Renal pelvis (tissue), 4 donors: ENCODE results near the gene ST8SIA6. TPM values are rescaled to one million over a fixed set of nuclear protein-coding genes. Genes with fewer than 3 reads are reported as not detected.

Experiments
- DNase-seq: peaks from one replicate; pipeline ENCODE4 v3.0.0-alpha.2; 2013
- polyA plus RNA-seq, 3 donors: library from polyadenylated mRNA; unstranded; fragments of 120-200 nt; gene quantifications; one replicate each; pipeline ENCODE4 v1.2.1, GENCODE V29; 2013; ENCODE audit not compliant: insufficient read length in 3 of 3

The ST8SIA6 gene
- polyA plus RNA-seq, 3 donors: 1.2 to 1.5 (median 1.2) TPM

- no peak for DNase-seq
These were observed 181.7 kb downstream of the ST8SIA6 start for GRCh38 chr10:17272648-17273047.

Other genes starting within 250 kb of the ST8SIA6 start
- gene VIM, start 226.4 kb downstream of the ST8SIA6 start, polyA plus RNA-seq: 1,000 to 10,000 TPM; 1,123 to 1,535 (median 1,312) TPM
- 10 to 100 TPM; 13.1 to 15.9 (median 13.7) TPM for gene HACD1, start 162.8 kb upstream of the ST8SIA6 start, polyA plus RNA-seq
- gene STAM, start 189.6 kb upstream of the ST8SIA6 start, polyA plus RNA-seq: 10 to 100 TPM; 25.2 to 28.1 (median 26.0) TPM